Mesendoderm (in vitro differentiated cells): Measurements from ENCODE around the gene HSD17B11.

ENCODE experiments used
- DNase-seq: peaks from one replicate; pipeline ENCODE4 v3.0.0; 2013
- H2AK5ac ChIP-seq: 2 replicates; pipeline ENCODE4 v1.6.1; 2013; ENCODE audit warnings: low read length, inconsistent platforms
- H2BK120ac ChIP-seq: 2 replicates; pipeline ENCODE4 v1.6.1; 2013; ENCODE audit warnings: low read depth, mild to moderate bottlenecking, low read length, moderate library complexity, mixed read lengths
- H2BK15ac ChIP-seq: replicated peaks from 2 replicates; pipeline ENCODE4 v1.6.1; 2013; ENCODE audit warnings: low read depth, mild to moderate bottlenecking, moderate library complexity
- H2BK5ac ChIP-seq: 2 replicates; pipeline ENCODE4 v1.6.1; 2013; ENCODE audit warnings: low read length, inconsistent platforms
- H3K18ac ChIP-seq: 2 replicates; pipeline ENCODE4 v1.6.1; 2013; ENCODE audit warnings: mild to moderate bottlenecking, low read length, mixed read lengths
- H3K23ac ChIP-seq: one replicate; pipeline ENCODE4 v1.6.1; 2013; ENCODE audit warnings: low read length
- H3K27ac ChIP-seq: 2 replicates; pipeline ENCODE4 v1.5.1; 2013; ENCODE audit warnings: low read depth, mild to moderate bottlenecking, inconsistent platforms, low read length, moderate library complexity
- H3K27me3 ChIP-seq: 2 replicates; pipeline ENCODE4 v1.6.1; 2013; ENCODE audit warnings: low read length, control low read depth, mild to moderate bottlenecking, inconsistent platforms; ENCODE audit not compliant: insufficient read depth, poor library complexity
- H3K36me3 ChIP-seq: 2 replicates; pipeline ENCODE4 v1.6.1; 2013; ENCODE audit warnings: low read length, inconsistent platforms; ENCODE audit not compliant: control insufficient read depth, insufficient read depth
- H3K4ac ChIP-seq: one replicate; pipeline ENCODE4 v1.6.1; 2013; ENCODE audit warnings: low read depth, mild to moderate bottlenecking, low read length, moderate library complexity
- H3K4me1 ChIP-seq: 2 replicates; pipeline ENCODE4 v1.6.1; 2013; ENCODE audit warnings: low read depth, low read length, inconsistent platforms; ENCODE audit not compliant: control insufficient read depth
- H3K4me2 ChIP-seq: 2 replicates; pipeline ENCODE4 v1.6.1; 2013; ENCODE audit warnings: low read length
- H3K4me3 ChIP-seq: 2 replicates; pipeline ENCODE4 v1.5.1; 2013; ENCODE audit warnings: mild to moderate bottlenecking, low read length
- H3K56ac ChIP-seq: one replicate; pipeline ENCODE4 v1.6.1; 2013; ENCODE audit warnings: low read length
- H3K79me1 ChIP-seq: 2 replicates; pipeline ENCODE4 v1.6.1; 2013; ENCODE audit warnings: low read length, inconsistent platforms
- H3K79me2 ChIP-seq: 2 replicates; pipeline ENCODE4 v1.6.1; 2013; ENCODE audit warnings: mild to moderate bottlenecking, low read length; ENCODE audit not compliant: control insufficient read depth, insufficient read depth
- H3K9ac ChIP-seq: 2 replicates; pipeline ENCODE4 v1.6.1; 2013; ENCODE audit warnings: low read length, inconsistent platforms
- H4K5ac ChIP-seq: one replicate; pipeline ENCODE4 v1.6.1; 2013; ENCODE audit warnings: low read length
- H4K8ac ChIP-seq: one replicate; pipeline ENCODE4 v1.6.1; 2013; ENCODE audit warnings: low read depth, mild to moderate bottlenecking, control low read depth, low read length, moderate library complexity
- WGBS: extraction: QIAGEN DNeasy Blood & Tissue Kit; methylation state at CpG from one replicate; pipeline ENCODE4 v1.1.7; 2013; ENCODE audit warnings: low lambda C conversion rate, missing lambda C conversion rate; ENCODE audit not compliant: insufficient coverage; ENCODE audit errors: extremely low coverage; 5-methylcytosine and 5-hydroxymethylcytosine counted together

Gene HSD17B11

GRCh38 chr4:87309625-87310024 is 81.4 kb downstream of the HSD17B11 start:
- Histone ChIP-seq H3K27ac (no peak overlapping the region), H3K4me3 (no peak overlapping the region), H3K4ac (no peak overlapping the region), H4K5ac (no peak overlapping the region), H3K79me2 (no peaks in the 10 kb centered on the region), H3K23ac (no peak overlapping the region), H3K4me2 (no peak overlapping the region), H2AK5ac (no peak overlapping the region), H3K4me1 (no peaks in the 10 kb centered on the region), H3K18ac (no peak overlapping the region), H3K79me1 (no peaks in the 10 kb centered on the region), H3K56ac (no peak overlapping the region), H3K36me3 (no peaks in the 10 kb centered on the region), H2BK120ac (no peak overlapping the region), H4K8ac (no peak overlapping the region), H3K9ac (no peak overlapping the region), H3K27me3 (no peaks in the 10 kb centered on the region), H2BK5ac (no peak overlapping the region), H2BK15ac (no peak overlapping the region)
- no peak for DNase-seq
- no CpG with 5 or more reads among the region's 2 CpGs for WGBS

- Histone ChIP-seq H3K4me3 (no peak overlapping the region), H3K79me1 (no peaks in the 10 kb centered on the region), H4K5ac (no peak overlapping the region), H3K23ac (no peak overlapping the region), H3K18ac (no peak overlapping the region), H3K4me2 (no peak overlapping the region), H3K4me1 (no peaks in the 10 kb centered on the region), H3K27me3 (no peaks in the 10 kb centered on the region), H2BK15ac (no peak overlapping the region), H4K8ac (no peak overlapping the region), H3K27ac (no peak overlapping the region), H3K36me3 (no peaks in the 10 kb centered on the region), H3K56ac (no peak overlapping the region), H2BK5ac (no peak overlapping the region), H3K9ac (no peak overlapping the region), H2AK5ac (no peak overlapping the region), H2BK120ac (no peak overlapping the region), H3K4ac (no peak overlapping the region), H3K79me2 (no peaks in the 10 kb centered on the region)
- WGBS = no CpG with 5 or more reads among the region's 1 CpG
- DNase-seq = no peak
Observed at GRCh38 chr4:87306056-87306455, 84.9 kb downstream of the HSD17B11 start.

- H4K5ac ChIP-seq = no peak overlapping the region
- H3K9ac ChIP-seq = no peak overlapping the region
- H3K36me3 ChIP-seq = no peaks in the 10 kb centered on the region
- no CpG with 5 or more reads among the region's 7 CpGs for WGBS
- H3K56ac ChIP-seq = no peak overlapping the region
- H2BK5ac ChIP-seq = no peak overlapping the region
- H2AK5ac ChIP-seq = no peak overlapping the region
- H2BK15ac ChIP-seq = no peak overlapping the region
- no peaks in the 10 kb centered on the region for H3K79me2 ChIP-seq
- no peaks in the 10 kb centered on the region for H3K27me3 ChIP-seq
- no peak overlapping the region for H3K27ac ChIP-seq
- no peak overlapping the region for H3K23ac ChIP-seq
- no peak overlapping the region for H3K4ac ChIP-seq
- H3K18ac ChIP-seq = no peak overlapping the region
- H3K4me3 ChIP-seq = no peak overlapping the region
- H3K79me1 ChIP-seq = no peaks in the 10 kb centered on the region
- no peak overlapping the region for H3K4me2 ChIP-seq
- no peak for DNase-seq
- H2BK120ac ChIP-seq = no peak overlapping the region
- H4K8ac ChIP-seq = no peak overlapping the region
- H3K4me1 ChIP-seq = no peaks in the 10 kb centered on the region
Observed at GRCh38 chr4:87305562-87305961, 85.4 kb downstream of the HSD17B11 start.

- Histone ChIP-seq H3K27me3 (no peaks in the 10 kb centered on the region), H3K4me1 (no peaks in the 10 kb centered on the region), H2AK5ac (no peak overlapping the region), H3K56ac (no peak overlapping the region), H4K5ac (no peak overlapping the region), H3K4me2 (no peak overlapping the region), H2BK15ac (no peak overlapping the region), H3K23ac (no peak overlapping the region), H3K79me2 (no peaks in the 10 kb centered on the region), H3K4ac (no peak overlapping the region), H3K18ac (no peak overlapping the region), H2BK5ac (no peak overlapping the region), H3K4me3 (no peak overlapping the region), H3K9ac (no peak overlapping the region), H3K27ac (no peak overlapping the region), H3K79me1 (no peaks in the 10 kb centered on the region), H3K36me3 (no peaks in the 10 kb centered on the region), H2BK120ac (no peak overlapping the region), H4K8ac (no peak overlapping the region)
- WGBS = no CpG with 5 or more reads among the region's 10 CpGs
- DNase-seq = no peak
Observed at GRCh38 chr4:87304745-87305432, 86.1 kb downstream of the HSD17B11 start.

GRCh38 chr4:87299898-87300297 is 91.1 kb downstream of the HSD17B11 start:
- H3K18ac ChIP-seq = no peak overlapping the region
- H3K4me3 ChIP-seq = no peak overlapping the region
- no peak overlapping the region for H4K5ac ChIP-seq
- H2BK5ac ChIP-seq = no peak overlapping the region
- H2AK5ac ChIP-seq = no peak overlapping the region
- H3K79me2 ChIP-seq = no peaks in the 10 kb centered on the region
- no peak overlapping the region for H3K56ac ChIP-seq
- H3K79me1 ChIP-seq = no peaks in the 10 kb centered on the region
- no peaks in the 10 kb centered on the region for H3K27me3 ChIP-seq
- no peak overlapping the region for H3K9ac ChIP-seq
- no peak overlapping the region for H3K4ac ChIP-seq
- no peak overlapping the region for H3K4me2 ChIP-seq
- no peaks in the 10 kb centered on the region for H3K36me3 ChIP-seq
- H3K23ac ChIP-seq = no peak overlapping the region
- no peak overlapping the region for H3K27ac ChIP-seq
- WGBS = no CpG with 5 or more reads among the region's 4 CpGs
- DNase-seq = no peak
- no peak overlapping the region for H4K8ac ChIP-seq
- H2BK120ac ChIP-seq = no peak overlapping the region
- no peaks in the 10 kb centered on the region for H3K4me1 ChIP-seq
- H2BK15ac ChIP-seq = no peak overlapping the region

GRCh38 chr4:87298362-87298761 is 92.6 kb downstream of the HSD17B11 start:
- Histone ChIP-seq H4K8ac (no peak overlapping the region), H3K79me1 (no peaks in the 10 kb centered on the region), H3K36me3 (no peaks in the 10 kb centered on the region), H3K4ac (no peak overlapping the region), H4K5ac (no peak overlapping the region), H2BK5ac (no peak overlapping the region), H2AK5ac (no peak overlapping the region), H3K27me3 (no peaks in the 10 kb centered on the region), H3K18ac (no peak overlapping the region), H3K23ac (no peak overlapping the region), H3K79me2 (no peaks in the 10 kb centered on the region), H3K4me3 (no peak overlapping the region), H3K4me1 (no peaks in the 10 kb centered on the region), H2BK15ac (no peak overlapping the region), H3K27ac (no peak overlapping the region), H3K56ac (no peak overlapping the region), H3K4me2 (no peak overlapping the region), H2BK120ac (no peak overlapping the region), H3K9ac (no peak overlapping the region)
- no CpG with 5 or more reads among the region's 2 CpGs for WGBS
- no peak for DNase-seq
